Parietal lobe (tissue), 1 donor: ENCODE measurements around the gene PTGIR. TPM values are rescaled to one million over a fixed set of nuclear protein-coding genes. Genes with fewer than 3 reads are reported as not detected.

Experiments used
- total RNA-seq: library from RNA; depleted of rRNA; stranded (reverse); fragments of >200 nt; gene quantifications from one replicate; pipeline ENCODE4 v1.2.3, GENCODE V29; 2014

PTGIR gene
- not detected for total RNA-seq

GRCh38 chr19:46624958-46625661 lies at the start of gene PTGIR:
TSS of gene PTGIR (minus strand) at chr19:46625089. CDS start at chr19:46624225, 864 bp downstream.

GRCh38 chr19:46661020-46661731 lies 36.3 kb upstream of the PTGIR start, which contains the start of gene DACT3:
TSS of gene DACT3 (minus strand) at chr19:46661182. CDS start at chr19:46661064, 118 bp downstream.

GRCh38 chr19:46635920-46636761 lies 11.3 kb upstream of the PTGIR start, which contains the start of gene GNG8:
TSS of gene GNG8 (minus strand) at chr19:46636202. CDS start at chr19:46634682, 1,520 bp downstream.

GRCh38 chr19:46601318-46602224 lies 23.3 kb downstream of the PTGIR start, which contains the start of gene CALM3:
TSS of gene CALM3 (plus strand) at chr19:46601330. CDS start at chr19:46601435, 105 bp downstream.

Other genes with a start within 250 kb of the PTGIR start
- gene CCDC8, start 211.5 kb downstream of the PTGIR start, total RNA-seq = 2.2 TPM
- gene PNMA8C, start 196.2 kb downstream of the PTGIR start, total RNA-seq = 19.1 TPM
- 46.3 TPM for gene PNMA8A, start 153.5 kb downstream of the PTGIR start, total RNA-seq
- 14.4 TPM for gene PNMA8B, start 129.2 kb downstream of the PTGIR start, total RNA-seq
- 269 TPM for gene CALM3, start 23.8 kb downstream of the PTGIR start, total RNA-seq
- gene GNG8, start 11.1 kb upstream of the PTGIR start, total RNA-seq = not detected
- 14.7 TPM for gene DACT3, start 36.1 kb upstream of the PTGIR start, total RNA-seq
- 6.9 TPM for gene PRKD2, start 92.0 kb upstream of the PTGIR start, total RNA-seq
- 18.8 TPM for gene FKRP, start 121.0 kb upstream of the PTGIR start, total RNA-seq
- 127 TPM for gene STRN4, start 121.4 kb upstream of the PTGIR start, total RNA-seq
- gene SLC1A5, start 163.5 kb upstream of the PTGIR start, total RNA-seq = 3.1 TPM
- 52.6 TPM for gene AP2S1, start 225.8 kb upstream of the PTGIR start, total RNA-seq
- 114 TPM for gene ARHGAP35, start 235.9 kb upstream of the PTGIR start, total RNA-seq